GM19239 (cell line): ENCODE results near the gene CCNE1.

Experiments used
- DNase-seq: peaks from one replicate; pipeline ENCODE4 v3.0.0; 2011; ENCODE audit warnings: low spot score; ENCODE audit not compliant: insufficient read length
- FAIRE-seq: peaks from 2 replicates; lab custom pipeline; 2011; peaks lifted over from hg19 to GRCh38; lab: Jason Lieb, UNC

Gene CCNE1

DNA sequence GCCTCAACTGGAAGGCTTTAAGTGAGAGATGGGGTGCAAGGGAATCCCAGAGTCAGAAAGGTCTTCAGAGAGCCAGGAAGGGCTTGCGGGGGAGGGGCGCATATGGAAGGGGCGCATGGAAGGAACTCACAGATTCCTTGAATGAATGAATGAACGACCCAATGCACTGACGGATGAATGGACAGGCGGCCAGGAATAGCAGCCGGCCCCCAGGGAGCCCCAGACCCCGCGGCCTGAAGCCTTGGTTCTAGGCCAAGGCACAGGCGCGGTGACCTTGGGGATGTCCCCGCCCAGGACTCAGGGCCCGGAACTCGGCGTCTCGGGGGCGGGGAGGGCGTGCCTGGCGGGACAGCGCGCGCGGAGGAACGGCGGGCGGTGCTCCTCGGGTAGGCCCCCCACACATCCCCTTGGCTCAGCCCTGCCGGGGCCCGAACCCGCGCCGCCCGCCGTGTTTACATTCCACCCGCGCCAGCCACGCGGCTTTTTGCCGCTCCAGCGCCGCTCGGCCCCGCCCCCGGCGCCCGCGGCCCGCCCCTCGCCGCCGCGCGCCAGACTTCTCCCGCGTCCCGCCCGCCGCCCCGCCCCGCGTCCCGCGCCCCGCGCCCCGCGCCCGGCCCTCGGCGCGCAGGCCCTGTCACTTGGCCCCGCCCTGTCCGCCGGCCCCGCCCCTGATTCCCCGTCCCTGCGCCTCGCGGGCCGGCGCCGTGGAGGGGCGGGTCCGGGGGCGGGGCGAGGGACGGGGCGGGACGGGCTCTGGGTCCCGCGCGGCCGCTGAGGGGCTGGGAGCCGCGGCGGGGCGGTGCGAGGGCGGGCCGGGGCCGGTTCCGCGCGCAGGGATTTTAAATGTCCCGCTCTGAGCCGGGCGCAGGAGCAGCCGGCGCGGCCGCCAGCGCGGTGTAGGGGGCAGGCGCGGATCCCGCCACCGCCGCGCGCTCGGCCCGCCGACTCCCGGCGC, at the start of gene CCNE1:
CCNE1 (plus strand) TSS at position 867 of the 955 bp plus-strand sequence. CDS start 565 bp downstream, outside the sequence.
- DNase-seq: peak; percentile 99
- FAIRE-seq: peak; percentile 80

DNA sequence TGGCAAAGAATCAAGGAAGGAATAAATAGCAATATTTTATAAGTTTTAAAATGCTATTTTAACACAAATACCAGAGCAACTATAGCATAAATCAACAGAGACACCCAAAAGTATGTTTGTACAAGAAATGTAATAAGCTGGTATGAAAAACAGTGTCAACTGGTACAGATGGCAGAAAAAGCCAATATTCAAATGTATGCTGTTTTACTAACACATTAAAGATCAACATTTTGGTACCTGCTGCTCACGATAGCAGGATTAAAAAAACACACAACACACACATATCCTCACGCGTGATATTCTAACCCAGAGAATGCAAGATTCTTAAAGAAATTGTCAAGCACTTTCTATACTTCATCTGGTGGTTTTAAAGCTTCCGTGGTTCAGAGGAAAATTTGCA, 48.6 kb upstream of the CCNE1 start:
- FAIRE-seq: no peak
- no peak for DNase-seq

DNA sequence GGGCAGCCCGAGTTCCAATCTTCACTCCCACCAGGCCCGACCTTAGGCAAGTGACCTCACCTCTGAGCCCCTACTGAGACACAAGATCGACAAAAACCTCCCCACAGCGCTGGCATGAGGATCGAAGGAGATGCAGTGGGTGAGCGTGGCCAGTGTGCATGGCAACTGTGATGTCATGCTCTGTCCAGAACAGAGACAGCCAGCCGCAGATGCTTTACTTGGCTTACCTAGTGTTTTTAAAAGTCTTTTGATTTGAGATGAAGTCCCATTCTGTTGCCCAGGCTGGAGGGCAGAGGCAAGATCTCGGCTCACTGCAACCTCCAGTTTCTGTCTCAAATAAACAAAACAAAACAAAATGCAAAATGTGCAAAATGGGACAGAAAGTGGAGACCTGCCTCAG, 47.4 kb upstream of the CCNE1 start:
- FAIRE-seq (no peak), DNase-seq (no peak)

DNA sequence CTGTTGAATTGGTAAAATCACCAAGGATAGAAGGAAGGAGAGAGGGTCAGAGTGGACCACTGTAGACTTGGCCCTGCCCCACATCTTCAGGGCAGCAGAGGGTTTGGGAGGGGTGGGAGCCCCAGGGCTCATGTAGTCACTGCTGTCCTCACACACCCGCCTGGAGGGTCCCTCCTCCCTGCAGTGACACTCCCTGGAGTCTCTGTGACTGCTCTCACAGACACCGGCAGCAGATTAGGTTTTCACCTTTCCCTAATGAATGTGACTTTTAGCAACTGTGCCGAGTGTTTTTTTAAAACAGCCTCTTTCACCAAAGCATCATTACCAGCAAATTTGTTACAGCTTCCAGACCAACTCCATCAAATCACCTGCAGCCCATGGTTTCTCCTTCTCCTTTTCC, 45.7 kb upstream of the CCNE1 start:
- no peak for DNase-seq
- no peak for FAIRE-seq

DNA sequence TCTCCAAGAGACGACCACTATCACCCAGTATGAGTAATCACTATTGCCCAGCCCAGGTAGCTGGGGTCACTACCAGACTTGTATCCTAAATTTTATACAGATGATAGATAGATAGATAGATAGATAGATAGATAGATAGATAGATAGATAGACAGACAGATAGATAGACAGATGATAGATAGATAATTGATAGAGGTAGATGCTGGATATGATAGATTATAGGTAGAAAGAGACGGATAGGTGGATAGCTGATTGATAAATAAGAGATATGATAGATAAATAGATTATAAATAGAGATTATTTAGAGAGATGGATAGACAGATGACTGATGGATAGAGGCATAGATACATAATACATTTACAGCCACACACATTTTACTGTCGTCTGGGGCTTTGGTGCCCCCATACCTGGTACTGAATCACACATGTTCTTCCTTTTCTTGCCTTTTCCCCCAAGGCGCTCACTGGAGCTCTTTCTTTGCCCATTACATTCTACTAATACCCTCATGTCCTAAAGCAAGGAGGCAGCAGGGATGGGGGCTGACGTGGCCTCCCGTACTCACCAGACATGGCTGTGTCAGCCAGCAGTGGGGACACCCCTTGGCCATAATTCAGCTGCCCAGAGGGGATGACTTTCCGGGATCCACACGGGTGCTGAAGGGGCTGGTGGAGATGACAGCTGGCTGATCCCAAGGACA, 44.6 kb upstream of the CCNE1 start:
- DNase-seq (no peak), FAIRE-seq (no peak)

DNA sequence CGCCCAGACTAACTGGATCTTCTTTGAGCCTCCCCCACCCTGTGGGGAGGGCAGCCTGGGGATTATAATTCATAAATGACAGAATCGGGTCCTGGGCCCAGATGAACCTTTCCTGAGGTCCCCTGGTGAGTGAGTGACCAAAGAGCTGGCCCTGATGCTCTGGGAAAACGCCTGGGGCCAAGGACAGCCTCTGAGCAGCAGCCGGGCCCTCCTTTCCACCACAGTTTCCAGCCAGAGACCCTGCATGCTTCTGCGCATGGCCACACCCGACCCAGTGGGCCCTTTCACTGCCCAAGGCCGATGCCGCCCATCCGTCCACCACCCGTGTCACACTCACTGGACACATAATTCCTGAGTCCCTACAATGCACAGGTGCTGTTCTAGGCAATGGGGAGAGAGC, 43.6 kb upstream of the CCNE1 start:
- FAIRE-seq: no peak
- no peak for DNase-seq

DNA sequence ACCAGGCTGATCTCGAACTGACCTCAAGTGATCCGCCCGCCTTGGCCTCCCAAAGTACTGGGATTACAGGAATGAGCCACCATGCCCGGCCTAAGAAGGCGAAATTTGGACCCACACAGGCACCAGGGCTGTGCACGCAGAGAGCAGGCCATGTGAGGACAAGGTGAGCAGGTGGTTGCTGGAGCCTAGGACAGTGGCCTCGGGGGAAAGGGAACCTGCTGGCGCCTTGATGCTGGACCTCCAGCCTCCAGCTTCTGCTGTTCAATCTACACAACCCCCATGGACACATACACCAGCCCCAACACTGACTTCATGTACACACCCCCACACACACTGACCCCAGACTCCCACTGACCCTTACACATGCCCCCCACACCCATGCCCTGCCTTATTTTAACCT, 41.8 kb upstream of the CCNE1 start:
- FAIRE-seq (no peak), DNase-seq (no peak)

DNA sequence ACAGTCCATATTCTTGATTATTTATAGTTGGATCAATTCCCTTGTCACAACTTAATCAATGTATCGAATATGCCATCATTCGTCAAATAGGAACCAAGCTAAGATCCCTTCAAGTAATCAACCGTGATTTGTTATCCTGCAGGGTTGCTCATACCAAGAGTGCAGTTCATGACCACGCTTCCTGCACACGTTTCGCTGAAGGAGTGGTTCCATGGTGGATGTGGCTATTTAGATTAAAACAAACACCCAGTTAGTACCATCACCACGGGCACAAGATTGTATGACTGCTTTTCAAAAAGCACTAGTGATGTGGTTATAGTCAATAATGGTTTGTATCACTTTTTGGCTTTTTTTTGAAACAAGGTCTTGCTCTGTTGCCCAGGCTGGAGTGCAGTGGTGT, 41.1 kb upstream of the CCNE1 start:
- DNase-seq (no peak), FAIRE-seq (no peak)

DNA sequence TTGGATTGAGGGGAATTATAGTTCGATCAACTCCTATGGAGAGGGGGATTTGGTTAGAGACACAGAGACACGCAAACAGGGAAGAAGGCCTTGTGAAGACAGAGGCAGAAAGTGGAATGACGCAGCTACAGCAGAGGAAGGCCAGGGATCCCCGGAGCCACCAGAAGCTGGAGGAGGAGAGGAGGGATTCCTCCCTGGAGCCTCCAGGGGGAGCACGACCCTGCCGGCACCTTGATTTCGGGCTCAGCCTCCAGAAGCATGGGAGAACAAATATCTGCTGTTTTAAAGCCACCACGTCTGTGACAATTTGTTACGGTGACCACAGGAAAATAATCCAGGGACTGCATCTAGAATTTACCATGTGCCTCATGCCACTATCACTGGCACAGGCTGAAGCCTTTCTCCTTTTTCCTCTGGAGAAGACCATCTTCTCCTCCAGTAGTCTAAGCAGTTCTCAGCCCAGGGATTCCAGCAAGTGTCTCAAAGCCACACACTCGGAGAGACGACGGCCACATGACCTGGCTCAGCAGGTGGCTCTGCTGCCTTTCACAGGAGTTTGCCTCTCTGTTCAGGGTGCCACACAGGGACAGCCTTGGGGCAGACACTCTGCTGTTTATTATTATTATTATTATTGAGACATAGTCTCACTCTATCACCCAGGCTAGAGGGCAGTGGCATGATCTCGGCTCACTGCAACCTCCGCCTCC, 39.9 kb upstream of the CCNE1 start:
- FAIRE-seq: peak; percentile 40
- DNase-seq: peak; percentile 28

DNA sequence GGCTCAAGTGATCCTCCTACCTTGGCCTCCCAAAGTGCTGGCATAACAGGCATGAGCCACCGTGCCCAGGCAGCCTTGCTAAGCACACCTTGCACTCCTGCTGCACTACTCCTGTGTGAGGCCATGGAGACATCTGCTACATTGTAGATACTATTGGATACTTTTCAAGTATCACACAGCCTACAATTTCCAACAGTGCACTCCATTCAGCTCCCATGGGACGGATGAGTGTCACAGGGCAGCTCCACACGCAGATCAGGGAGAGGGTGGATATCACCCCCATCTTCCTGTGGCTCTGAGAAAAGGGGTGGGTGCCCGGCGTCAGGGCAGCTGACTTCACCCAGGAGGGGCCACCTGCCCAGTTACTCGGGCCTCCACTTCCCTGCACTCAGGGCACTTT, 39.1 kb upstream of the CCNE1 start:
- FAIRE-seq (no peak), DNase-seq (no peak)

DNA sequence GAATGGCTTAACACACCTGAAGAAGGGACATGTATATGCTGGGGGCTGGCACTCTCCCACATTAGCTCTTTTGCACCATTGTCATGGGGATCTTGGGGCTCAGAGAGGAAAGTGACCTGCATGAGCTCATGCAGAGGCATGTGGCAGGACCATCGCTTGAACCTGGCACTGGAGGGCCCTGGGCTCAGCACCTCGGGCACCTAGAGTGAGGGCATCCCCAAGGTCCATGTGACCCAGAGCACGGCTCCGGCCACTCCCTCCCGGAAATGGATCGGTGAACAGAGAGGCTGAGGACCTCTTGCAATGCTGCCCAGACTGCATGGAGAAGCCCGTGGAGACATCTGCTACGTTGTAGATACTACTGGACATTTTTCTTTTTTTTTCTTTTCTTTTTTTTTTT, 38.6 kb upstream of the CCNE1 start:
- DNase-seq (no peak), FAIRE-seq (no peak)

DNA sequence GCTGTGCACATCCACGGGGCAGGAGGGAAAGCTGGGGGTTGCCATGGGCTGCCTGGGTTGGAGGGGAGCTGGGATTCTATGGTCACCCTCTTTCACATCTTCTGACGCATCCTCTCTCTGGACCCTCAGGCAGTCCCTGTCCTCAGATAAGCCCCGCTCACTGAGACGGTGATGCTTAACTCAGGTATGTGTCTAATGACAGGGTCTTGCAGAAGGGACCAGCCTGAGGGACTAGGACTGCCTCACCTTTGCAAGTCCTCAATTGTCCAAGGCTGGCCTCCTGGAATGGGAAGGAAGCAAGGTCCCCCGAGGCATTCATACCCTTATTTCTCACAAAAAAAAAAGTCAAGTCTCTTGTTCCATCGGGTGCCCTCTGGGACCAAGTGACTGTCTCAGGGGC, 37.7 kb upstream of the CCNE1 start:
- DNase-seq (no peak), FAIRE-seq (no peak)

DNA sequence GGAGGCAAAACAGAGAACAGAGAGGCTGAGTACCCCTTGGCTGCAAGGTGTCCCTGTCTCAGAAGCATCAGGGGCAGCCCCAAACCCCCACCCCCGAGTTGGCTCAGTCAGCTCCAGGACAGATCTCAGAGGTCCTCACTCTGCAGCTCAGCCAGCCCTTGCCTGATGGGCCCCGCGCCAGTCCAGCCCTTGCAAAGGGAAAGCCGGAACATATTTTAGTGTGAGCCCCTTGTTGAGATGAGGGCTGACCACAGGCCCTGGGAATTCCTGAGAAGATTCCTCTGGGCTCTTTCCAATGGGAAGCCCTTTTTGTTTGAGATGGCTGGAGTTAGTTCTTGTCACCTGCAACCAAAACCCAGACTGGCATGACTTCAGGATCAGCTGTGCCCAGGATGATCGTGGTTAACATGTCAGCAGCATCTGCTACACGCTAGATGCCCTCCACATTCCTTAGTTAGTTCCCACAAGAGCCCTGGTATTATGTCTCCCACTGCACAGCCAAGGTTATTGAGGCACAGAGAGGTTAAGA, 33.9 kb upstream of the CCNE1 start:
- FAIRE-seq (no peak), DNase-seq (no peak)

DNA sequence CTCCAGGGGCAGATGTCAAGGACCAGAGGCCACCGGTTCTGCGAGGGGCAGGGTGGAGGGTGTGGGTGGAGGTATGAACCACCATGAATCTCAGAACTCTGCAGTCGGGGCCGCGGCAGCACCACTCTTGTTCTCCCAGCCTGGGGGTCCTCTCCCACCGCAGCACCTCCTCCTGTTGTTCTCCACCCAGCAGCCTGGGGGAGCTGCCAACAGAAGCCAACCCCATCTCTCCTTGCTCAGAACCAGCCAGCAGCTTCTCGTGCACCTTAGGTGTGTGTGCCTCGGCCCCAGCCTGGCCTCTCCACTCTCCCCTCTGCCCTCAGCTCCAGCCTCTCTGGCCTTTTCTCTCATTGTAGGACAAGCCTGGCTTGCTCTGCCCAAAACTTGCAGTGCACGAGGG, 31.9 kb upstream of the CCNE1 start:
- FAIRE-seq: no peak
- no peak for DNase-seq

DNA sequence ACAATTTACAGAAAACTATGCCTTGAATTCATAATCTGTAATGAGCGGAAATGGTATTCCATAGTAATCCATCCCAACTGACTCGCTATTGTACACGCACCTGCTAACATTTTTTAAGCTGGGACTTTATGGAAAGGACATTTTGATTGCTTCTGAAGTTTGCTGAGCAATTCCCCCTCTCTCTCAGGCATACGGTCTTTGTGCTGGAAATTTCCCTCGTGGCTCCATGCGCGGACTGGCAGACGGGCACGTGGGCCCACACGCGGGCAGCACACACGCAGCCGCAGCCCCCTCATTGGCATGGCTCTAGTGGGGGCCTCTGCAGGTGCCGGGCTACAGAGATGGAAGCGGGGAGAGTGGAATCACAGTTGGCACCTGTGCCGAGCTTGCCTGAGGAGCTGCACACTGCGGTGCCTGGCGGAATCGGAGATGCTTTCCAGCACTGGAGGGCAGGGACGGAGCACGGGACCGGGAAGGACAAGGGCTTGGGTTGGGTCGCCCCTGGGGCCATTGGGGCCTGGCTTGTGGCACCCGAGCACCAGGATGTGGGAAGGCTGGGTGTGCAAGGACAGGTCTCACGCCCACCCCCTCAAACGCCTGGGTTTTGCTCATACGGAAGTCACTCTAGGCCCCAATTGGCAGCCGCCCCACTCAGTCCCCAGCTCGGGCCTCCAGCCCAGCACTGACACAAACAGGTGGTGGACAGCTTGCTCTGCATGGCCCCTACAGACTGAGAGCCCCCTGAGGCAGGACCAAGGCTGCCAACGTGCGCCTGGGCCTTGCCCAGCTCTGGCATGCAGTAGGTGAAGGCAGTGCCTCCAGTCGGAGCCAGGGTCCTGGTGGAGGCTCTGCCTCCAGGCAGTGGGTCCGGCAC, 30.2 kb upstream of the CCNE1 start:
- FAIRE-seq (no peak), DNase-seq (no peak)

DNA sequence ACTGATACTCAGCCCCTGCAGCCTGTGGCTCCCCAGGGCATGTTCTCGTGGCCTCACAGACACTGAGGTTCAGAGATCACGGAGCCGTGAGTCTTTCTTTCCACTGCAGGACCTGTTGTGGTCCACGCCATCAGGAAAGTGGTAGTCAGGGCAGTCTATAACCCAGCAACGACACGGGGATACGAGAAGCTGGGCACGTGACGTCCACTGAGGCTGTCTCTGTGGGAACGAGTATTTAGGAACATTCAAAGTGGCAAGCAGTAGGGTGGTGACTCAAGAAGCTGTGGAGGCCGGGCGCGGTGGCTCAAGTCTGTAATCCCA, 29.6 kb upstream of the CCNE1 start:
- no peak for DNase-seq
- no peak for FAIRE-seq

DNA sequence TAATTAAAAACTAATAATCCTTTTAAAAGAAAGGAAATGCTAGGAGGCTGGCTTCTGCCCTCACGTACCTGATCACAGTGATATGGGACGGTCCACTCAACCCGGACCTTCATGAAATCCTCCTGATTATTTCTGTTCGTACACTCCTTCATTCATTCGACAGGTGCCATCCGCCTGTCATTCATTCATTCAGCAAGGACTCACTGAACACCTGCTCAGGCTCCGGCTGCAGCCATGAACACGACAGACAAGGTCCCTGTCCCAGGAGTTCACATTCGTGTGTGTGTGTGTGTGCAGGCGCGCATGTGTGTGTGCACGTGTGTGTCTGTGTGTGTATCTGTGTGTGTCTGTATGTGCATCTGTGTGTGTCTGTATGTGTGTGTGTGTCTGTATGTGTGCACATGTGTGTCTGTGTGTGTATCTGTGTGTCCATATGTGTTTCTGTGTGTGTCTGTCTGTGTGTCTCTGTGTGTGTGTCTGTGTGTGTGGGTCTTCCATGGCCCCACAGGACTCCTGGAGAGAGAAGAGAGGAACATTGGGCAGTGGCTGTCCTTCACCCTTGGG, 28.1 kb upstream of the CCNE1 start:
- FAIRE-seq (no peak), DNase-seq (no peak)

DNA sequence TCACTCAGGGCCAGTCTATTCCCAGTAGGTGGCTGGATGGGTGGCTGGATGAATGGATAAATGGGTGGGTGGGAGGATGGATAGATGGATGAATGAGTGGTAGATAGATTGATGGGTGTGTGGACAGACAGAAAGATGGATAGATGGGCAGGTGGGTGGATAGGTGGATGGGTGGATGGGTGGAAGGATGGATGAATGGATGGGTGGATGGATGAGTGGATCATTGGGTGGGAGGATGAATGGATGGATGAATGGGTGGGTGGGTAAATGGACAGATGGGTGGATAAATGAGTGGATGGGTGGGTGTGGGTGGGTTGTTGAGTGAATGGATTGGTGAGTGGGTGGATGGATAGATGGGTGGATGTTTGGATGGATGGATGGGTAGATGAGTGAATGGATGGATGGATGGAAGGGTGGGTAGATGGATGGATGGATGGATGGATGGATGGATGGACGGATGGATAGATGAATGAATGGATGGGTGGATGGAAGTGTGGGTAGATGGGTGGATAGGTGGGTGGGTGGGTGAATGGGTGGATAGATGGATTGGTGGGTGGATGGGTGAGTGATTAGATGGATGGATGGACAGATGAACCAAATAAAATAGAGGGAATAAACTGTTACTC, 27.1 kb upstream of the CCNE1 start:
- DNase-seq (no peak), FAIRE-seq (no peak)

DNA sequence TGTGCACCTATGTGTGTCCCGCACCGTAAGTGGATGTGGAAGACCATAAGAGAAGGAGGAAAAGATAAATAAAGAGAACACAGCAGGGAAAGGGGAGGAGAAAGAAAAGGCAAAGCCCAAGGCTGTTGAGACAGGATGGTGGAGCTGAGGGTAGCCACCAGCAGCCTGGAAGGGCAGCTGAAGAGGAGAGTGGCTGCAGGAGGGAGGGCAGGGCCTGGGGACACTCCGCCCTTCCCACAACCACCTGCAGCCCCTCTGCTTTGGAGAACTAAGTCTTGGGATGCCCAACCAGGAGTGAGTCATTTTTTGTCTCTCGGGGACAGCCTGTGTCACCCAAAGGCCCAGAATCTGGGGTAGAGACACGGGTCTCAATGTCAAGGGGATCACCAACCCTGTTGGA, 26.4 kb upstream of the CCNE1 start:
- DNase-seq (no peak), FAIRE-seq (no peak)
